ENCODE results near the gene BFSP2. TPM values are rescaled to one million over a fixed set of nuclear protein-coding genes. Genes with fewer than 3 reads are reported as not detected.

The BFSP2 gene, protein sequence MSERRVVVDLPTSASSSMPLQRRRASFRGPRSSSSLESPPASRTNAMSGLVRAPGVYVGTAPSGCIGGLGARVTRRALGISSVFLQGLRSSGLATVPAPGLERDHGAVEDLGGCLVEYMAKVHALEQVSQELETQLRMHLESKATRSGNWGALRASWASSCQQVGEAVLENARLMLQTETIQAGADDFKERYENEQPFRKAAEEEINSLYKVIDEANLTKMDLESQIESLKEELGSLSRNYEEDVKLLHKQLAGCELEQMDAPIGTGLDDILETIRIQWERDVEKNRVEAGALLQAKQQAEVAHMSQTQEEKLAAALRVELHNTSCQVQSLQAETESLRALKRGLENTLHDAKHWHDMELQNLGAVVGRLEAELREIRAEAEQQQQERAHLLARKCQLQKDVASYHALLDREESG
- total RNA-seq, result not detected

DNA sequence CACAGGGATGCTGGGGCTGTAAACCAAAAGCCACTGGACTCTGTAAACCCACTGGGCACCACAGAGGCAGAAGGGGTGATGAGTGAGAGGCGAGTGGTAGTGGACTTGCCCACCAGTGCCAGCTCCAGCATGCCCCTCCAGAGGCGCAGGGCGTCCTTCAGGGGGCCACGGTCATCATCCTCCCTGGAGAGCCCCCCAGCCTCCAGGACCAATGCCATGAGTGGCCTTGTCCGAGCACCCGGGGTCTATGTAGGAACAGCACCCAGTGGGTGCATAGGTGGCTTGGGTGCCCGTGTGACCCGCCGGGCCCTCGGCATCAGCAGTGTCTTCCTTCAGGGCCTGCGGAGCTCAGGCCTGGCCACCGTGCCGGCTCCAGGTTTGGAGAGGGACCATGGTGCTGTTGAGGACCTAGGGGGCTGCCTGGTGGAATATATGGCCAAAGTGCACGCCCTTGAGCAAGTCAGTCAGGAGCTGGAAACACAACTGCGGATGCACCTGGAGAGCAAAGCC, at the start of gene BFSP2:
Gene BFSP2 (plus strand): TSS at position 51 of the 510 bp plus-strand sequence. CDS start 28 bp downstream, at position 79.
- no peak within 1 kb of the TSS for H3K4me3 Mint-ChIP-seq
- DNase-seq, result no peak

DNA sequence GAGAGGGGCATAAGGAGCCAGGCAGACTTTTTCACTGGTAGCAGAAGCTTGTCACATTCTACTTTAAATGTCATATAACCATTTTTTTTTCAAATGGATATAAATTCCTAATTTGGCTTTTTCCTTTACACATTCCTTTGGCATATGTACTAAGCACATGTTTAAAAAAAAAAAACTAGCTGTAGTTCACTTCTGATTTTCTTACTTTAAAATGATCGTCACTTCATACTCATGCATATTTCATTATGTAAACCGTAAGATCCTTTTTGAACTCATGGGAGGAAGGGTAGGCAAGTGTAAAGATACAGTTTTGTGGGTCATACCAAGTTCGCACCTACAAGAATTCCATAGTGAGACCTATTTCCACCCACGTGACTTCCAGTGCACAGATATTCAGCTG, 45.1 kb upstream of the BFSP2 start:
- Mint-ChIP-seq H3K4me3 (no peak overlapping the region), H3K36me3 (ENCODE audit: low read depth) (no peaks in the 10 kb centered on the region), H3K27me3 (ENCODE audit: low read depth) (peaks cover 6% of the 10 kb centered on the region), H3K27ac (no peak overlapping the region), H3K9me3 (peaks cover 4% of the 10 kb centered on the region), H3K4me1 (ENCODE audit: low read depth) (no peaks in the 10 kb centered on the region)
- CTCF ChIA-PET, result interaction anchor here (0.9 kb wide), 1 partner anchor 13 kb away, joined by 3 read pairs; no protein-coding TSS in a partner anchor
- DNase-seq, result no peak
- intact Hi-C loops (cut with micrococcal nuclease), result no loop called here

More for the DNA sequence above, at the start of gene BFSP2:
- Mint-ChIP-seq H3K9me3 (no peaks in the 10 kb centered on the region), H3K27me3 (ENCODE audit: low read depth) (no peaks in the 10 kb centered on the region), H3K27ac (no peak within 1 kb of the TSS), H3K4me1 (ENCODE audit: low read depth) (peaks cover 3% of the 10 kb centered on the region), H3K36me3 (ENCODE audit: low read depth) (no peaks in the 10 kb centered on the region)
- CTCF ChIA-PET, result interaction anchor here (0.6 to 1.4 kb wide), 2 partner anchors 9 to 42 kb away, joined by 4 read pairs; no protein-coding TSS in a partner anchor
- intact Hi-C loops (cut with micrococcal nuclease), result no loop called here

DNA sequence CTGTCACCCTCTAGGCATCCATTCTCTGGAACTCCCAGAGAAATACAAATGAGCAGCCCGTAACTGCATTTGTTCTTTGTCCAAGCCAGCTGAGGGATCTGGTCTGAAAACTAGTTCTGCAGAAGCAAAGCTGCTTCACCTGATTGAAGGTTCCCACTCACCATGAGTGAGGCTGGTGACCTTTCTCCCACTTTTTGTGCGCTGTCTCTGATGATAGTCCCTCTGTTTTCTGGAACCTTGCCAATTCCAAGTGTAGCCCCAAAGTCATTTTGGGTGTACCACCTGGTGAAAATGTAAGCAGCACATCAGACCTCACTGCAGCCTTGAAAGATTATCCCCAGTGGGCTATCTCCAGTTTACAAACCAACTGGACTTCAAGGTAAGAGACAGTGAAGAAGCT, 39.4 kb upstream of the BFSP2 start:
- no peak for DNase-seq
- H3K4me3 Mint-ChIP-seq, result no peak overlapping the region
- no peak overlapping the region for H3K27ac Mint-ChIP-seq
- CTCF ChIA-PET, result no interaction called here
- H3K9me3 Mint-ChIP-seq, result peaks cover 4% of the 10 kb centered on the region
- no peaks in the 10 kb centered on the region for H3K27me3 Mint-ChIP-seq (ENCODE audit: low read depth)
- intact Hi-C loops (cut with micrococcal nuclease), result no loop called here
- no peaks in the 10 kb centered on the region for H3K4me1 Mint-ChIP-seq (ENCODE audit: low read depth)
- no peaks in the 10 kb centered on the region for H3K36me3 Mint-ChIP-seq (ENCODE audit: low read depth)

DNA sequence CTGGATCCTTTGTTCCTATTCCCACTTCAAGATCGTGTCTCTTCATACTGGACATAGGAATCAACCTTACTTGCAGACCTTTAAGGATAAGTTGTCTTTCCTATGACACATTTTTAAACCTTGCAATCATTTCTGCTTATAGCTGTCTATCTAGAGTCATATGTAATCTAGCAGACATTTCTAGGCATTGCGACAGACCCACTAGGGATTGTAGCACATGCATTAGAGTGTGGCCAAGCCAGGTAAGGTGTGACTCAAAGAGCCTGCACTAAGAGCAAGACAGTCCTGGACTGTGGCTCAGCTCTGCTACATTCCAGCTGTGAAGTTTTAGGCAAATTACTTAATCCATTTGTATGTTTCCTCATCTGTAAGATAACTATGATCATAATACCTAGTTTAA, 38.8 kb upstream of the BFSP2 start:
- no peak for DNase-seq
- Mint-ChIP-seq H3K27me3 (ENCODE audit: low read depth) (no peaks in the 10 kb centered on the region), H3K27ac (no peak overlapping the region), H3K9me3 (peaks cover 4% of the 10 kb centered on the region), H3K4me1 (ENCODE audit: low read depth) (no peaks in the 10 kb centered on the region), H3K4me3 (no peak overlapping the region), H3K36me3 (ENCODE audit: low read depth) (no peaks in the 10 kb centered on the region)
- CTCF ChIA-PET, result no interaction called here
- intact Hi-C loops (cut with micrococcal nuclease), result no loop called here

DNA sequence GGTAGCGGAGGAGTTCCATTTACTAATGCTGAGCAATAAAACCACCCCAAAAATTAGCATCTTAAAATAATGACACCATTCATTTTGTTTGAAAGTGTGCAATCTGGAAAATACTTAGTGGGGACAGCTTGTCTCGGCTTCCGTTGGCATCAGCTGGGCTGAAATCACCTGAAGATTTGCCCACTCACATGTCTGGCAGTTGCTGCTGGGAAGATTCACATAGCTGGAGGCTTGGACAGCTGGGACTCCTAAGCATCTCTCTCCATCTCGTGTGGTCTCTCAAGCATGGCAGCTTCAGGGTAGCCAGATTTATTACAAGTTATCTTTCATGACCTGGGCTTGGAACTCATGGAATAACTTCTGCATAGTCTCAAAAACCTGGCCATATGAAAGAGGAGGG, 38.4 kb upstream of the BFSP2 start:
- Mint-ChIP-seq H3K36me3 (ENCODE audit: low read depth) (no peaks in the 10 kb centered on the region), H3K4me1 (ENCODE audit: low read depth) (no peaks in the 10 kb centered on the region), H3K27ac (no peak overlapping the region), H3K4me3 (no peak overlapping the region), H3K27me3 (ENCODE audit: low read depth) (no peaks in the 10 kb centered on the region), H3K9me3 (peaks cover under 1% of the 10 kb centered on the region)
- intact Hi-C loops (cut with micrococcal nuclease), result no loop called here
- CTCF ChIA-PET, result interaction anchor here (1.3 kb wide), 1 partner anchor 11 kb away, joined by 7 read pairs; no protein-coding TSS in a partner anchor
- DNase-seq, result no peak

DNA sequence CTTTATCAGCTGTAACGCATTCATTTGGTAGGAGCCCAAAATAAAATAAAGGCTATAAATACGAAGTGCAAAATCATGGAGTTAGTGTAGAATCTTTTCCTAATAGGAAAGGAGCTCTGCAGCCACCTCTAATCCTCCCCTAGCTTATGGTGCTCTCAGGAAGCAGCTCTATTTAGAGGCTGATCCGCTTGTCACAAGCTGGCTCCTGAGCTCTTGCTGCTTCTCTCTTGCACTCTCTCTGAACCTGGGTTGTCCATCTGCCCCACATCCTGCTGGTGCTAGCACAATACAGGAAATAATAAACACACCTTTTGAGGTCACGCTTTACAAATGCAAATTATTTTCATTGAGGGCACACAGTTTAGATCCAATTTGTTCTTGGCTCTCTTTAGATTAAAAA, 37.3 kb upstream of the BFSP2 start:
- CTCF ChIA-PET, result interaction anchor here (0.6 to 1.3 kb wide), 2 partner anchors 10 to 60 kb away, joined by 3 to 7 read pairs; no protein-coding TSS in a partner anchor
- intact Hi-C loops (cut with micrococcal nuclease), result no loop called here
- Mint-ChIP-seq H3K4me1 (ENCODE audit: low read depth) (no peaks in the 10 kb centered on the region), H3K36me3 (ENCODE audit: low read depth) (no peaks in the 10 kb centered on the region), H3K27me3 (ENCODE audit: low read depth) (no peaks in the 10 kb centered on the region), H3K4me3 (no peak overlapping the region), H3K27ac (no peak overlapping the region), H3K9me3 (no peaks in the 10 kb centered on the region)
- no peak for DNase-seq

DNA sequence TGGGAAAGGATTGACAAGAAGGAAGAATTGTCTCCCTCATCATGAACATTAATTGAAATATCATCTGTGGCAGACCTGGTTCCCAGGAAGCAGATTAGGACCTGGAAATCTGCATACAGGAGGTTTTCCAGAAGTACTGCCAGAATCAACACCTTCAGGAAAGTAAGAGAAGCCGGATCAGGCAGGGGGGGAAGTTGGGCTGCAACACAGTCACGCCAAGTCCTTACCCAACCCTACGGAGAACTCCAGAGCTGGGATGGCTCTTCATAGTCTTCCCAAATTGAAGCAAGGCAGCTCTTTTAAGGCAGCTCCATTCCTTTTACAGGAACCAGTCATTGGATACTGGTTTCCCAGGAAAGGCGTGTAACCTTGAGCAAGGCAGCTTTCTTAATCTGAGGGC, 35.2 kb upstream of the BFSP2 start:
- CTCF ChIA-PET, result interaction anchor here (1.1 to 1.6 kb wide), 2 partner anchors 10 to 156 kb away, joined by 3 to 5 read pairs; no protein-coding TSS in a partner anchor
- Mint-ChIP-seq H3K27me3 (ENCODE audit: low read depth) (no peaks in the 10 kb centered on the region), H3K4me1 (ENCODE audit: low read depth) (no peaks in the 10 kb centered on the region), H3K36me3 (ENCODE audit: low read depth) (no peaks in the 10 kb centered on the region), H3K9me3 (no peaks in the 10 kb centered on the region), H3K27ac (no peak overlapping the region), H3K4me3 (no peak overlapping the region)
- intact Hi-C loops (cut with micrococcal nuclease), result no loop called here
- no peak for DNase-seq

DNA sequence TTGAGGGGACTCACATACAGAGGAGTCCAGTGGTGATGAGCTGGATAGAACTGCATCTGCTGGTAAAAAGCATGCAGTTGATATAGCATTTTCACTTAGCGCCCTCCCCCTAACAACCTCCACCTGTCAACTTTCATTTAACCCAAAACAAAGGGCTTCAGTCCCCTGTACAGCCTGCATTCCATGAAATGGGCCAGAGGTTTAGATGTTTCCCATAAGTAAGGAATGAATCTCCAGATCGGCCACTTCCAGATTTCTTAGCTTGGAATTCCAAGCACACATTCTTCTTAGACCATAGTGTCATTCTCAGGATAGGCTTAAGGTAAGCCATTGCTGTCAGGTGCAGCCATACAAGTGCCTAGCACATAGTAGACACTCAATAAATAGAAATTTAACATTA, 32.9 kb upstream of the BFSP2 start:
- Mint-ChIP-seq H3K27ac (no peak overlapping the region), H3K4me1 (ENCODE audit: low read depth) (no peaks in the 10 kb centered on the region), H3K9me3 (no peaks in the 10 kb centered on the region), H3K36me3 (ENCODE audit: low read depth) (no peaks in the 10 kb centered on the region), H3K4me3 (no peak overlapping the region), H3K27me3 (ENCODE audit: low read depth) (no peaks in the 10 kb centered on the region)
- intact Hi-C loops (cut with micrococcal nuclease), result no loop called here
- no peak for DNase-seq
- CTCF ChIA-PET, result no interaction called here

DNA sequence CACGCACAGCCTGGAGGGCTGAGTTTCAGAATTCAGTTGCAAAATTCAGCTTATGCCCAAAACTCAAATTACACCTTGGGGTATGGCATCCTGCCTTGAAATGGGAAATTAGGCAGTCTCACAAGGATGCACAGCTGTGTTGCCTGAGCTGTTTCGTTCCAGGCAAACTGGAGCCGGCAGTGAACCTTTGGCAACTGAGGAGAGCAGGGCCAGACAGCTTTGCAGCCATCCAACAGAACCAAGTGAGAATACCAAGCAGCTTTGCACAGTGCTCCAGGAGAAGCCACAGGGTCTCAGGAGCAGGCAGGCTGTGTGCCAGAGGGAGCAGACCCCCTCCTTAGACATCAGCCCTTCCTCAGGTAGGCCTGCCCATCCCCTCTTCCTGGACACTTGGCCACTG, 32.5 kb upstream of the BFSP2 start:
- CTCF ChIA-PET, result interaction anchor here (1.0 kb wide), 1 partner anchor 13 kb away, joined by 3 read pairs; no protein-coding TSS in a partner anchor
- H3K9me3 Mint-ChIP-seq, result no peaks in the 10 kb centered on the region
- H3K27me3 Mint-ChIP-seq (ENCODE audit: low read depth), result no peaks in the 10 kb centered on the region
- no peak for DNase-seq
- no peaks in the 10 kb centered on the region for H3K36me3 Mint-ChIP-seq (ENCODE audit: low read depth)
- H3K4me3 Mint-ChIP-seq, result no peak overlapping the region
- intact Hi-C loops (cut with micrococcal nuclease), result no loop called here
- H3K27ac Mint-ChIP-seq, result no peak overlapping the region
- H3K4me1 Mint-ChIP-seq (ENCODE audit: low read depth), result no peaks in the 10 kb centered on the region

DNA sequence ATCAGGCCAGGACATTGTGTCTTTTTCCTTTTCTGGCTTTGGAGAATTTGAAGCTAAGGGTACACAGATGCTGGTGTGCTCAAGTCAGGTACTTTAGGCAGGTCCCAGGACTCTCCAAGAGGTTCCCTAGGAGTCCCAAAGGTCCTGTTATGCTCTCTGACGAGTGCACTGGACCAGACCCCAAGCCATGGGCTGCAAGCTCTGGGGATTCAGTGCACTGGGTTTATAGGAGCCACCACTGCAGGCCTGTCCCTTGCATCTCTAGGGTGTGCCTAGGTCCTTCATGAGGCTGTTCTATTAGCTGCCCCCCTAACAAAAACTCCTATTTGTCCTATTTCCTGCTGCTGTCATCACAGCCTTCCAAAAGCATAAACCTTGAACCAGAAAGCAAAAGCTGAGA, 31.9 kb upstream of the BFSP2 start:
- no peak overlapping the region for H3K4me3 Mint-ChIP-seq
- H3K4me1 Mint-ChIP-seq (ENCODE audit: low read depth), result no peaks in the 10 kb centered on the region
- DNase-seq, result no peak
- no peaks in the 10 kb centered on the region for H3K9me3 Mint-ChIP-seq
- no peaks in the 10 kb centered on the region for H3K27me3 Mint-ChIP-seq (ENCODE audit: low read depth)
- CTCF ChIA-PET, result interaction anchor here (1.0 kb wide), 1 partner anchor 14 kb away, joined by 3 read pairs; no protein-coding TSS in a partner anchor
- H3K36me3 Mint-ChIP-seq (ENCODE audit: low read depth), result no peaks in the 10 kb centered on the region
- H3K27ac Mint-ChIP-seq, result no peak overlapping the region
- intact Hi-C loops (cut with micrococcal nuclease), result no loop called here

DNA sequence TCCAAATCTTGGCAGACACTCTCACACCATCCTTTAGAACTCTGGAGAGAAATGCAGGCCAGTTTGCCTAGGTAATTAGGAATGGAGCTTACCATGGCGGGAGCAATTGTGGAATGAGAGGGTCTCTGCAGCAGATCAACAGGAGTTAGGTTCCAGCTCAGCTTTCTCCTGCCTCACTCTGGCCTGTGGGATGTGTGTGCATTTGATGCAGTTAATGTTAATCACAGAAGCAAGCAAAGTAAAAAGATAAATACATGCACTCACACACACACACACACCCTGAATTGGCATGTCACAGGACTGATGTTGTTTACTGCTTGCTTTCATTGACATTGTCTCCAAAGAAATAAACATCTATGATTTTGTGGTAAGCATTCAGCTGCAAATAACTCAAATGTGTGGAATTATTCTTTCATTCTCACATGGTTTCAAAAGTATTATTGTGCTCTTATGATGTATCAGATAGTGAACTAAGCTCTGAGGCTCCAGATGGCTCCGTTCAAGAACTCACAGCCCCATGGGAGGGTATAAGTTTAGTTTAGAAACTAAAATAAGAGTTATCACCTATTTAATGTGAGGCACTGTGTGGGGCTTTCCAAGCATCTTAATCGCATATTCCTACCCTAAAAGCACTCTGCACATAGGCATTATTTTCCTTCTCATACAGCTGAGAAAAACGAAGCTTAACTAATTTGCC, 31.3 kb upstream of the BFSP2 start:
- intact Hi-C loops (cut with micrococcal nuclease), result no loop called here
- Mint-ChIP-seq H3K27me3 (ENCODE audit: low read depth) (no peaks in the 10 kb centered on the region), H3K9me3 (no peaks in the 10 kb centered on the region), H3K27ac (no peak overlapping the region), H3K36me3 (ENCODE audit: low read depth) (no peaks in the 10 kb centered on the region), H3K4me1 (ENCODE audit: low read depth) (no peaks in the 10 kb centered on the region), H3K4me3 (no peak overlapping the region)
- CTCF ChIA-PET, result interaction anchor here (0.6 to 1.0 kb wide), 2 partner anchors 14 to 730 kb away, joined by 3 read pairs; no protein-coding TSS in a partner anchor
- DNase-seq, result no peak

DNA sequence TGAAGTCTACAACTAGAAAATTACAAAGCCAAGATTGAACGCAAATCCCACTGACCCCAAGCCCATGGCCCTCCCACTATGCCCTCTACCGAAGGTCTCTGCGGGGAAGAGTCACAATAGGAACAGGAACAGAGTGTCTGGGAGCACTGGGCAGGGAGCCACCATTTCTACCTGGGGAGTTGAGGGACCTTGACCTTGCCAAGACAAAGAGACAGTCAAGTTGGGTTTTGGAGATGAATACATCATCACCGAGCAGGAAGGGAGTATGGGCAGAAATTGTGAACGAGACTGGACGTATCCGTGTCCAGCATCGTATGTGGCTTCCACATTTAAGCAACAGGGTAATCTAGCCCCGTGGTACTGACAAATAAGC, 30.8 kb upstream of the BFSP2 start:
- CTCF ChIA-PET, result no interaction called here
- Mint-ChIP-seq H3K27me3 (ENCODE audit: low read depth) (no peaks in the 10 kb centered on the region), H3K9me3 (no peaks in the 10 kb centered on the region), H3K4me3 (no peak overlapping the region), H3K36me3 (ENCODE audit: low read depth) (no peaks in the 10 kb centered on the region), H3K4me1 (ENCODE audit: low read depth) (no peaks in the 10 kb centered on the region), H3K27ac (no peak overlapping the region)
- no peak for DNase-seq
- intact Hi-C loops (cut with micrococcal nuclease), result no loop called here

Data from activated naive CD4-positive, alpha-beta T cell treated with anti-CD3 and anti-CD28 coated beads for 36 hours (primary cell).